Nephron (organoid): ENCODE results near the gene WDR64.

Source experiments
- H3K27ac Mint-ChIP-seq, 3 experiments: 2 replicates each; pipeline ENCODE4 v1.8.0; 2020; ENCODE audit warnings: mixed read lengths in 3 of 3, mild to moderate bottlenecking in 2 of 3, moderate library complexity in 1 of 3
- H3K27me3 Mint-ChIP-seq: 2 replicates; pipeline ENCODE4 v1.8.0; 2021; ENCODE audit warnings: low read depth, mild to moderate bottlenecking, moderate library complexity, mixed read lengths
- H3K36me3 Mint-ChIP-seq: 2 replicates; pipeline ENCODE4 v1.8.0; 2020; ENCODE audit warnings: low read depth, mixed read lengths
- H3K4me1 Mint-ChIP-seq: 2 replicates; pipeline ENCODE4 v1.8.0; 2020; ENCODE audit warnings: mixed read lengths
- H3K4me3 Mint-ChIP-seq, 3 experiments: 2 replicates each; pipeline ENCODE4 v1.8.0; 2020; ENCODE audit warnings: mild to moderate bottlenecking in 3 of 3, mixed read lengths in 3 of 3, moderate library complexity in 2 of 3
- H3K9me3 Mint-ChIP-seq: 2 replicates; pipeline ENCODE4 v1.8.0; 2020; ENCODE audit warnings: mixed read lengths
- TF ChIP-seq, protein P1 (sequence below), 3 experiments: fragments of 200-600 bp; sonication (generic); IDR thresholded peaks; one replicate each; pipeline ENCODE4 v1.5.0; 2021; ENCODE audit warnings: antibody characterized with exemption in 3 of 3; ENCODE audit not compliant: unreplicated experiment in 3 of 3

Gene WDR64

GRCh38 chr1:241713316-241713715, 61.2 kb downstream of the WDR64 start:
- no peak overlapping the region for H3K27ac Mint-ChIP-seq
- no peaks in the 10 kb centered on the region for H3K36me3 Mint-ChIP-seq
- TF ChIP-seq, protein P1, sequence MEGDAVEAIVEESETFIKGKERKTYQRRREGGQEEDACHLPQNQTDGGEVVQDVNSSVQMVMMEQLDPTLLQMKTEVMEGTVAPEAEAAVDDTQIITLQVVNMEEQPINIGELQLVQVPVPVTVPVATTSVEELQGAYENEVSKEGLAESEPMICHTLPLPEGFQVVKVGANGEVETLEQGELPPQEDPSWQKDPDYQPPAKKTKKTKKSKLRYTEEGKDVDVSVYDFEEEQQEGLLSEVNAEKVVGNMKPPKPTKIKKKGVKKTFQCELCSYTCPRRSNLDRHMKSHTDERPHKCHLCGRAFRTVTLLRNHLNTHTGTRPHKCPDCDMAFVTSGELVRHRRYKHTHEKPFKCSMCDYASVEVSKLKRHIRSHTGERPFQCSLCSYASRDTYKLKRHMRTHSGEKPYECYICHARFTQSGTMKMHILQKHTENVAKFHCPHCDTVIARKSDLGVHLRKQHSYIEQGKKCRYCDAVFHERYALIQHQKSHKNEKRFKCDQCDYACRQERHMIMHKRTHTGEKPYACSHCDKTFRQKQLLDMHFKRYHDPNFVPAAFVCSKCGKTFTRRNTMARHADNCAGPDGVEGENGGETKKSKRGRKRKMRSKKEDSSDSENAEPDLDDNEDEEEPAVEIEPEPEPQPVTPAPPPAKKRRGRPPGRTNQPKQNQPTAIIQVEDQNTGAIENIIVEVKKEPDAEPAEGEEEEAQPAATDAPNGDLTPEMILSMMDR (IDR thresholded peaks at IDR 0.05; ENCODE audit: unreplicated experiment in 3 of 3): no peak
- H3K27me3 Mint-ChIP-seq: no peaks in the 10 kb centered on the region
- no peak overlapping the region for H3K4me3 Mint-ChIP-seq
- peaks cover 7% of the 10 kb centered on the region for H3K4me1 Mint-ChIP-seq
- H3K9me3 Mint-ChIP-seq: peaks cover 3% of the 10 kb centered on the region

GRCh38 chr1:241714321-241715218, 62.5 kb downstream of the WDR64 start:
- no peaks in the 10 kb centered on the region for H3K36me3 Mint-ChIP-seq
- H3K27me3 Mint-ChIP-seq: no peaks in the 10 kb centered on the region
- TF ChIP-seq, protein P1 (IDR thresholded peaks at IDR 0.05; ENCODE audit: unreplicated experiment in 3 of 3): no peak
- peaks cover 7% of the 10 kb centered on the region for H3K4me1 Mint-ChIP-seq
- no peak overlapping the region for H3K27ac Mint-ChIP-seq
- peaks cover 3% of the 10 kb centered on the region for H3K9me3 Mint-ChIP-seq
- H3K4me3 Mint-ChIP-seq: no peak overlapping the region

GRCh38 chr1:241715435-241715834, 63.4 kb downstream of the WDR64 start:
- H3K4me1 Mint-ChIP-seq: peaks cover 7% of the 10 kb centered on the region
- H3K36me3 Mint-ChIP-seq: no peaks in the 10 kb centered on the region
- H3K9me3 Mint-ChIP-seq: peaks cover 3% of the 10 kb centered on the region
- TF ChIP-seq, protein P1 (IDR thresholded peaks at IDR 0.05; ENCODE audit: unreplicated experiment in 3 of 3): no peak
- H3K4me3 Mint-ChIP-seq: no peak overlapping the region
- peaks cover 3% of the 10 kb centered on the region for H3K27me3 Mint-ChIP-seq
- H3K27ac Mint-ChIP-seq: no peak overlapping the region

DNA sequence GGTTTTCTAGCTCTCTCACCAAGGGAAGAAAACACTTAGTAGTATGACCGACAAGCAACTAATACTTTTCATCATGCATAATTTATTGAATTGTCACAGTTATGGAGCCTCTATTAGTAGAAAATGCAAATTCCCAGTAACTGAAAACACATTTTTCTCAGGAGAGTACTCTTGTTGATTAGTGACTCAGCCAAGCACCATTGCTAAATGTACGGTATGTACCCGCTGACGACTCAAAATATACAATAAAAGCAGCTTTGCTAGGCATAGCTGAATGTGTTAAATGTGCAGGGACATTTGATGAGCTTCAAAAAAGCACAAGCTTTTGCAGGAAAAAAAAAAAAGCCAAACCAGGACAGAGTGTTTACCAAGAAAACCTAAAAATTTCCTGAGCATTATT, 63.9 kb downstream of the WDR64 start:
- TF ChIP-seq, protein P1 (IDR thresholded peaks at IDR 0.05; ENCODE audit: unreplicated experiment in 3 of 3): no peak
- no peak overlapping the region for H3K27ac Mint-ChIP-seq
- peaks cover 3% of the 10 kb centered on the region for H3K9me3 Mint-ChIP-seq
- H3K27me3 Mint-ChIP-seq: peaks cover 4% of the 10 kb centered on the region
- no peak overlapping the region for H3K4me3 Mint-ChIP-seq
- H3K4me1 Mint-ChIP-seq: peaks cover 7% of the 10 kb centered on the region
- no peaks in the 10 kb centered on the region for H3K36me3 Mint-ChIP-seq

DNA sequence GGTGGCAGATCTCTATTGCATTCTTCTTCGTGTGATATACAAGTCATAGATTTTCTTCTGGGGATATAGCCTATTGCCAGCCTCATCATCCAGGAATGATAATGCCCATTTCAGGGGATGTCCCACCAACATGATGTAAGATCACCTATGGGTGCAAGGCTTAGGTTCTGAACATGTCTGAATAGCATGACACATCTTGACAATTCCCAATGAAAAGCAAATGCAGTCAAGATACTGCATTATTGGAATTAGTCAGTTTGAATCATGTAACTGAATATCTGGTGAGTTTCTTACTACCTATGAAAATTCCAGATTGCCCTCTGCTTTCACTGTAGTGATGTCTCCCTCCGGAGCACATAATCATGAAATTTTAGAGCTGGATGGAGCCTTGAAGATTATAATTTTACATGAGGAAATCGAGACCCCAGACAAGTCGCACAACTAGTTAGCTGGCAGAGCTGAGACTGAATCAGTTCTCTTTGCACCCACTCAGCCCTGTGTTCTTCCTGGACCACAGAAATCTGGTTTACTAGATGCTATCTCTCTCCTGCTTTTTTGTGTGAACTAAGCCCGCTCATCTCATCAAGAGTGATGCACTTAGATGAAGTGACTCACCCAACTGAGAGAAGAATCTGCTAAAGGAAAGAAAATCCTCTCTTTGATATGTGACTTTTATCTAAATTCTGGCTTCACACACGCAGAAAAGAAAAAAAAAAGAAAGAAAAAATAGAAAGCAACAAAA, 65.0 kb downstream of the WDR64 start:
- Mint-ChIP-seq H3K4me3 (no peak overlapping the region), H3K9me3 (peaks cover 3% of the 10 kb centered on the region), H3K36me3 (no peaks in the 10 kb centered on the region), H3K27me3 (peaks cover 4% of the 10 kb centered on the region), H3K27ac (no peak overlapping the region), H3K4me1 (peaks cover 7% of the 10 kb centered on the region)
- TF ChIP-seq, protein P1 (IDR thresholded peaks at IDR 0.05; ENCODE audit: unreplicated experiment in 3 of 3): no peak
